ENCODE results near the gene CD3E. TPM values are rescaled to one million over a fixed set of nuclear protein-coding genes. Genes with fewer than 3 reads are reported as not detected.
"Not testable (repeated sequence)": the region's sequence is repeated elsewhere in the genome, so short reads cannot be mapped to it uniquely, and the experiment has no call there.

The CD3E gene
- total RNA-seq, 2 donors from 2014 or later, result 0.99 to 3.1 TPM

- ATAC-seq (no peak), DNase-seq (no peak)
- Histone ChIP-seq H3K9me3 (no peaks in the 10 kb centered on the region), H3K4me1 (no peaks in the 10 kb centered on the region), H3K4me3 (no peak overlapping the region), H3K36me3 (replicated peaks in 1 of 2; ENCODE audit: insufficient read depth in 1 of 2, low read depth in 2 of 2) (no peaks in the 10 kb centered on the region), H3K27ac (no peak overlapping the region), H3K27me3 (no peaks in the 10 kb centered on the region)
- intact Hi-C loops (cut with DNase I), result no loop called here
- no peak for TF ChIP-seq CTCF (IDR thresholded peaks at IDR 0.05)
- no peak for TF ChIP-seq POLR2A (IDR thresholded peaks at IDR 0.05)
- 72 to 78% methylated on average over 2 of the region's 2 CpGs for WGBS, 2 donors
Measured at GRCh38 chr11:118306556-118306955, 2.0 kb downstream of the CD3E start.

GRCh38 chr11:118308995-118309528 lies 4.5 kb downstream of the CD3E start:
- H3K4me3 ChIP-seq; H3K27ac ChIP-seq; ATAC-seq; H3K9me3 ChIP-seq; intact Hi-C loops (cut with DNase I); H3K36me3 ChIP-seq (replicated peaks in 1 of 2; ENCODE audit: insufficient read depth in 1 of 2, low read depth in 2 of 2); DNase-seq; H3K4me1 ChIP-seq; H3K27me3 ChIP-seq: not testable (repeated sequence)
- WGBS, 2 donors, result 87 to 89% methylated on average over 5 of the region's 5 CpGs

GRCh38 chr11:118310271-118310670 lies 5.7 kb downstream of the CD3E start:
- intact Hi-C loops (cut with DNase I), result no loop called here
- Histone ChIP-seq H3K4me3 (no peak overlapping the region), H3K36me3 (replicated peaks in 1 of 2; ENCODE audit: insufficient read depth in 1 of 2, low read depth in 2 of 2) (no peaks in the 10 kb centered on the region), H3K27me3 (no peaks in the 10 kb centered on the region), H3K4me1 (peaks cover 10% of the 10 kb centered on the region), H3K9me3 (no peaks in the 10 kb centered on the region), H3K27ac (no peak overlapping the region)
- TF ChIP-seq POLR2A (IDR thresholded peaks at IDR 0.05), result no peak
- TF ChIP-seq CTCF (IDR thresholded peaks at IDR 0.05), result no peak
- ATAC-seq (no peak), DNase-seq (no peak)
- WGBS, 2 donors, result 82 to 83% methylated on average over 3 of the region's 3 CpGs

GRCh38 chr11:118310781-118311485 lies 6.4 kb downstream of the CD3E start:
- H3K4me3 ChIP-seq, result no peak overlapping the region
- TF ChIP-seq POLR2A (IDR thresholded peaks at IDR 0.05), result no peak
- TF ChIP-seq CTCF (IDR thresholded peaks at IDR 0.05), result no peak
- no peaks in the 10 kb centered on the region for H3K9me3 ChIP-seq
- ATAC-seq (no peak), DNase-seq (no peak)
- H3K36me3 ChIP-seq (replicated peaks in 1 of 2; ENCODE audit: insufficient read depth in 1 of 2, low read depth in 2 of 2), result no peaks in the 10 kb centered on the region
- peaks cover 16% of the 10 kb centered on the region for H3K4me1 ChIP-seq
- 57 to 58% methylated on average over 3 of the region's 3 CpGs for WGBS, 2 donors
- no peak overlapping the region for H3K27ac ChIP-seq
- intact Hi-C loops (cut with DNase I), result no loop called here
- no peaks in the 10 kb centered on the region for H3K27me3 ChIP-seq

GRCh38 chr11:118311518-118311917 lies 7.0 kb downstream of the CD3E start:
- DNase-seq (no peak), ATAC-seq (no peak)
- TF ChIP-seq POLR2A (IDR thresholded peaks at IDR 0.05), result no peak
- TF ChIP-seq CTCF (IDR thresholded peaks at IDR 0.05), result no peak
- no peak overlapping the region for H3K27ac ChIP-seq
- H3K4me1 ChIP-seq, result peaks cover 21% of the 10 kb centered on the region
- WGBS, 2 donors, result 64 to 66% methylated on average over 4 of the region's 4 CpGs
- H3K9me3 ChIP-seq, result no peaks in the 10 kb centered on the region
- no peaks in the 10 kb centered on the region for H3K27me3 ChIP-seq
- H3K36me3 ChIP-seq (replicated peaks in 1 of 2; ENCODE audit: insufficient read depth in 1 of 2, low read depth in 2 of 2), result no peaks in the 10 kb centered on the region
- no peak overlapping the region for H3K4me3 ChIP-seq
- intact Hi-C loops (cut with DNase I), result no loop called here

All from body of pancreas (tissue), 4 donors.